Measurements from ENCODE around the gene GRM4. TPM values are rescaled to one million over a fixed set of nuclear protein-coding genes. Genes with fewer than 3 reads are reported as not detected.
"Not testable (repeated sequence)": the region's sequence is repeated elsewhere in the genome, so short reads cannot be mapped to it uniquely, and the experiment has no call there.

GRM4 gene
- total RNA-seq, 1 donor from 2014 or later, result 0.19 TPM

DNA sequence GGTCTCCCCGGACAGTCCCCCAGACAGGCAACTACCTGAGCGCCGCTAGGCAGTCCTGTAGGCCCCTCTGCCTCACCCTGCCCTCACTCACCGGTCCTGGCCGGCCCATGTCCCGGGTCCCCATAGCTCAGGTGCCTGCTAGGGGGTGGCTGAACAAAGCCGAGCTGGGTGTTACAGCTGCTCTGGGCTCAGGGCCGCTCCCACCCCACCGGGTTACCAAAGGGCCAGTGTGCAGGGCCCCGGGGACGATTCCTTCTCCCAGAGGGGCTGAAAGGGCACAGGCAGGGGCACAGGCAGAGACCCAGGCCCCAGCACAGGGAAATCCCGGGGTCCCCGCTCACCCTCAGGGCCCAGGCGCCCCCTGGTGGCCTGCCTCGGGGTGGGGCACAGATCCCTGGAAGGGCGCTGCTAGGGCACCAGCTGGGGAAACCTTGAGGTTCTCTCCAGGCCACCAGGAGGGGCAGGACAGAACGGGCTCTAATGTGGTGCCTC lies 118.4 kb downstream of the GRM4 start:
- peak; percentile 50 for DNase-seq (ENCODE audit: low read depth)

DNA sequence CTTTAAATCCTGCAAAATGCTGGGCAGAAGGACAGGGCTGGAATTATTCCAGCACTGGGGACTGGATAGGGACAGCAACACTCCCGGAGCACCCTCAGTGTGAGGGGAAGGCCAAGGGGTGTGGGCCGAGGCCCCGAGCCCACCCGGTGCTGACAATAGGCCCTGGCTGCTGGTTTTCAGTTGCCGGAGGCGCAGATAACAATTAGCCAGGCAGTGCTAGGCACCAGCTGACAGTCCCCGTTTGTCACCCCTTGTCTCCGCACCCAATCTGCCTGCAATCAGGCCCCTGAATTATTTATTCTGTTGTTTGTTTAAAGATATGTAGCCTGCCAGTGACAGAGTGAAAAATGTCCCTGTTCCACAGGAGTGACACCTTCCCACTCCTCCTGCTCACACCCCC lies 120.0 kb downstream of the GRM4 start:
- no peak for DNase-seq (ENCODE audit: low read depth)

DNA sequence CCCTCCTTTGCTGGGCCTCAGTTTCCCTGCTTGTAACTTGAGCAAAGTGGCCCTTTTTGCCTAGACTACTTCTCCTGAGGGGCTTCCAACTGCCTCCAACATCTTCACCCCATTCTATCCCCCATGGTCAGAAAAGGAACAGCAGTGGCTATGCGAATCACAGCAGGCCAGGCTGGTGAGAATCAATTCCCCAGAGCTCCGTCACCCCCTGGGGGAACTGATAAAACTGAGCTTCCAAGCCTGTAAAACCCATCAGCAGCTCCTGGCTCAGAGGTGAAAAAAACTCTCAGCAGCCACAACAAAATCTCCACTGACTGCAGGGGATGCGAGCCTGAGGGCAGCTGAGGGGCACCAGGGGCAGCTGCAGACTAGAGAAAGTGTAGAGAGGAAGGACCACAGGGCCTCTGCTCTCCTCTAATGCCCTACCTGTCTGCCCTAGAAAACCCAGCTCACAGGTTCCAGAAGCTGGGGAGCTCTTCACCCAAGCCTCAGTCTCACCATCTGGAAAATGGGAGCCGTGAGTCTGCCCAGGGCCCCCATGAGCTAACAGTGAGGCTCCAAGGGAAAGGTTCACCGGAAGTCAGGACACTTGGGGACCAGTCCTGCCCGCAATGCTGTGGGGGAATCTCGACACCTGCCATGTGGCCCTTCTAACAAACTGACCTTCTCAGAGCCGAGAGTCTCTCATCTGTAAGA lies 120.6 kb downstream of the GRM4 start:
- no peak for DNase-seq (ENCODE audit: low read depth)

DNA sequence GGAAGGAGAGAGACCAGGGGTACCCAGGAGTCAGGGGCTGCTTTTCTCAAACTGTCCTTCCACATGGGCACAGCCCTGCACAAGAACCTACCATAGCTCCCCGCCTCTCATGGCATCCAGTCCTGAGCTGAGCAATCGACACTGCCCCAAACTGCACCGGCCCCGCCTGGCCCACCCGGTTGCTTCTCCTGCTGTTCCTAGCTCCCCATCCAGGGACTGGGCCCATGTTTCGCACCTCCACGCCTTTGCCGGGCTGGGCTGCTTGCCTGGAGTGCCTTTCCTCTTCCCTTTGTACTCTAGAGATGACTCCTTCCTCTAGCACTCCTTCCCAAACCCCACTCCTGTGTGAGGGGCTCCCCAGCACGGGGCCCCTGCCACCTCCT lies 123.0 kb downstream of the GRM4 start:
- DNase-seq (ENCODE audit: low read depth), result no peak

DNA sequence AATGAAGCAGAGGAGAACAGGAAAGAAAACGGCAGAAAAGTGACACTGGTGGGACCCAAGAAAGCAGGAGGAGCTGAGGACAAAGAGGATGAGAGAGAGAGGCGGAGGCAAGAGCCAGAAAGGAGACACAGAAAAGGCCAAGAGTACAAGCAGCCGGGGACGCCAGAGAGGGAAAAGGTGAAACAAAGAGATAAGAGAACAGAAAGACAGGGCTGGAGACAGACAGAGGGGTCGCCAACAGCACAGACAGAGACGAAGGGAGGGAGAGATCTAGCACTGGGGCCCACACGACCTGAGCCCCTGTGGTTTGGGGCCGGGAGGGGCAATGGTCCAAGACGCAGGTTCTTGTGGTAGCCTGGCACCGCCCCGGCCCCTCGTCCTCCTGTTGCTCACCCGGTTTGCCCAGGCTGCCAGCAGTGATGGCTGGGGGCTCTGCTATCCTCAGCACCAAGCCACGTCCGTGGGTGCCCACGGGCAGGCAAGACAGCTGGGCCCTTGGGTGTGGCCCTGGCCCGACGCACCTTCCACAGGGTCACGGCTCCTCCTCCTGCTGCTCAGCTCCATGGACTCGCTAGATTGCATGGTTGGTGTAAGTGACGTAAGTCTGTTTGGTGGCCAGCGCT lies 123.5 kb downstream of the GRM4 start:
- no peak for DNase-seq (ENCODE audit: low read depth)

DNA sequence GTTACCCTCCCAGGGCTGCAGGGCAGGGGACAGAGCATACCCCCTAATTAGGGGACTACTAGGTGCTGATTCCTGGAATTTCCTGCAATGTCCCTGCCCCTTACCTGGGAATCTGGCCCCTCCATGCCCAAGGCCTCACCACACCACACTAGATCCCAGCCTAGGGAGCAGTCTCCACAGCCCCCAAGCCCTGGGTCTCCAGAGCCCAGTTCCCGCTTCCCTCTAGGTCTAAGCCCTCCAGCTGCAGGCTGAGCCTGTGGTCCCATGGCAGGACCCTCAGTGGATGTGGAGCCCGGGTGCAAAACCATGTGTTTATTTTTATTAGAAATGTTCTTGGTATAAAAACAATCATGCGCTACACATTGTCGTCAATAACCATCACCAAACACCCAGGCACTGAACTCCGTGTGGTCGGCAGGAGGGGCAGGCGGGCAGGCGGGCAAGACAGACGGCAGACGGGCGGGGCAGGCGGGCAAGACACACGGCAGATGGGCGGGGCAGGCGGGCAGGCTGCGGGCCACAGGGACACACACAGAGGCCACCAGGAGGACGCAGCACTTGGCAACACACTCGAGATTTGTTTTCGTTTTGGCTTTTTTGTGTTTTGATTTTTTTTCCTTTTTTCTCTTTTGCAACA lies 124.2 kb downstream of the GRM4 start:
- peak; percentile 6 for DNase-seq (ENCODE audit: low read depth)

DNA sequence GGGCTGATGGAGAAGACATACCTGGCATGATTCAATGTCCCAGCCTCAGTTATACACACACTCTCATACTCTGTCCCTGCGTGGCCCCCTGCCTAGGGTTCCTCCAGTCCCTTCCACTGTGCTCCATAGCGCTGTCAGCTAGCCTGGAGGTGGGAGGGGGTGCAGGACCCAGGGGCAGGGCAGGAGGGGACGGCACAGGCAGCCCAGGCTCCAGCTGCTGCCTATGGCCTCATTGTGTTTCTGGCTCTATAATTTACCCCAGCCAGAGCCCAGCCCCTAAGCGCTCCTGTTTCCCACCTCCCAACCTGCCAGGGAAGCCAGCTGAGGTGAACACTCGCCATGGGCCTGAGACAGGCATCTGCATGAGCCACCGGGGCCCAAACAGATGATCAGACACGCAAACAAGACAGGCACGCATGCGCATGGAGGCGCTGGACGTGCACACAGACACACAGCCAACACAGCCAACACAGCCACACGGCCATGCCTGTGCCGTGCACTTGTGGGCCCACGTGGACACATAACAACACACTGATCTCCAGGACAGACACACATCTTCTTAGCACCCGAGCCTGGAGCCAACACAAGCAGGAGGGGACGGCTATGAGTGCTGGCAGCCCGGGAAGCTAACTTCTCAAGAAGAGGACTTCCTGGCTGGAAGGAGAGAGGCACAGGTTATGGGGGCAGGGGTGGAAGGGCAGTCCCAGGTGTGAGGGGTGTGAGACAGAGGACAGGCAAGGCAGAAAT lies 124.9 kb downstream of the GRM4 start:
- no peak for DNase-seq (ENCODE audit: low read depth)

DNA sequence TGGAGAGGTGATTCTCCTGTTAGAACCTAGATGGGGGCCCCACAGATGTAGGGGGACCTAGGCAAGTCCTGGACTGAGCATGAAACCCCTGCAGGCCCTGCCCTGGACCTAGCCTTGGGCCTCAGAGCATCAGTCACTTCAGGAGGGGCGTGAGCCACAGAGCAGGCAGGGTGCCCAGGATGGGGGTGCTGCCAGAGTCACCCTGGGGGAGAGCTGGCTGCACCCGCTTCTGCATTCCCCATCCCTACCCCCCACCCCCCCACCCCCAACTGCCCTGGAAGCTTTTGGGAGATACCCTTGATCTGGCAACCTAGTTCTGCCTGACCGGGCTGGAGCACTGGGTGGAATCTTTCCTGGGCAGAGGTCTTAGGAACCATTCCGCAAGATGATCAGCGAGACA lies 125.6 kb downstream of the GRM4 start:
- DNase-seq (ENCODE audit: low read depth), result no peak

DNA sequence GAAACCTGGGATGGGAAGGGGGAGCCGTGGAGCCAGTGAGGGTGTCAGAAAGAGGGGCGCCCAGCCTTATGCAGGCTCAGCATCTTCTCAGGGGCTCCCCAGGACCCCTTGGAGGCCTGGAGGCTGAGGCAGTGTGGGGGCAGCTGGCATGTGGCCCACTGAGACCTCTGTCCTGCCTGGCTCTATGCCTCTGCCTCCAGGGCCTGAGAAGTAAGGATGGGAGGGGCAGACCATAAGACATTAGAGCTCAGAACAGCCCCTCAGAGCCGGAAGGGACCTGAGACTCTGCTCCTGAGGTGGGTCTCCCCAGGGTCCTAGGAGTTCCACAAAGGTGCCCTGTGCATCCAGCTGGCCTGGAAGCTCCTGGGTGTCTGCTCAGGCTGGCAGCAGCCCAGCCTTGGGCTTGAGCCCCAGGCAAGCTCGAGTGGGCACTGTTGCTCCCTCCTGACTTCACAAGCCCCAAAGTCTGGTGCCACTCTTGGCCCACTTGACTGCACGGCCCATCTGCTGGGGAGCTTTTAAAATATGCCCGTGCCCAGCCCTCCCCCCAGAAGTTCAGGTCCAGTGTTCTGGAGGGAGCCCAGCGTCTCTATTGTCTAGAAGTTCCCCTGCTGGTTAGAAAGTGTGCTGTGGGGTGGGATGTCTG lies 126.8 kb downstream of the GRM4 start:
- DNase-seq (ENCODE audit: low read depth), result no peak

DNA sequence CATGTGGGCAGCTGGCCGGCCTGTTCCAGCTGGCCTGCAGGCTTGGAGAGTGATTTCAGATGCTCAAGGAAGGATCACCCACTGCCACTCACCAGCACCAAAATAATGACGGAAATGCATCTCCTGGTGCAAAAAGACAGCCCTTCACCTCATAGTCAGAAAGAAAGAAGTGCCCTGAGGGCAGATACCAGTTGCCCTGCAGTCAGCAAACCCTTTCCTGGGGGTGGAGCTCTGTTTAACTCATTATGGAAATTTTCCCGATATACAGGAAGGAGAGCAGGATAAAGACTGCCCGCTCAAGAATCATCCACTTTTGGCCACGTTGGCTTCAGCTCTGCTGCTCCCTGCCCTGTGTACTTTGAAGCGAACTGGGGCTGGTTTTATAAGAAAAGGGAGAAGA lies 127.9 kb downstream of the GRM4 start:
- no peak for DNase-seq (ENCODE audit: low read depth)

DNA sequence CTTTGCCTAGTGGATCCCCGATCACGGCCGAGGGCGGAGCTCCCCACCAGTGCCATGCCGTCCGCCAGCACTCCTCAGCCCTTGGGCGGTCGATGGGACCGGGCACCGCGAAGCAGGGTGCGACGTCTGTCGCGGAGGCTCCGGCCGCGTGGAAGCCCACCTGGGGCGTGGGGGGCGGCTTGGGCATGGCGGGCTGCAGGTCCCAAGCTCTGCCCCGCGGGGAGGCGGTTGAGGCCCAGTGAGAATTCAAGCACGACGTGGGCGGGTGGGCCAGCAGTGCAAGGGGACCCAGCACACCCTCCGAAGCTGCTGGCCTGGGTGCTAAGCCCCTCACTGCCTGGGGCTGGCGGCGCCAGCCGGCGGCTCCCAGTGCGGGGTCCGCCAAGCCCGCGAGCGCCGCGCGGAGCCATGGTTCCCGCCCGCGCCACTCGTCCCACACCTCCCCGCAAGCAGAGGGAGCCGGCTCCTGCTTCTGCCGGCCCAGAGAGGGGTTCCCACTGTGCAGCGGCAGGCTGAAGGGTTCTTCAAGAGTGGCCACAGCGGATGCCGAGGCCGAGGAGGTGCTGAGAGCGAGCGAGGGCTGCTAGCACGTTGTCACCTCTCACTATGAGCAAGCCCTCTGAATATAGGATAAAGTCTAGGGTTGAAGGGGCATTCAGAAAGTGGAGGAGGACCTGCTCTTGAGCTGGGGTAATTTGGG lies 128.6 kb downstream of the GRM4 start:
- DNase-seq (ENCODE audit: low read depth), result no peak

DNA sequence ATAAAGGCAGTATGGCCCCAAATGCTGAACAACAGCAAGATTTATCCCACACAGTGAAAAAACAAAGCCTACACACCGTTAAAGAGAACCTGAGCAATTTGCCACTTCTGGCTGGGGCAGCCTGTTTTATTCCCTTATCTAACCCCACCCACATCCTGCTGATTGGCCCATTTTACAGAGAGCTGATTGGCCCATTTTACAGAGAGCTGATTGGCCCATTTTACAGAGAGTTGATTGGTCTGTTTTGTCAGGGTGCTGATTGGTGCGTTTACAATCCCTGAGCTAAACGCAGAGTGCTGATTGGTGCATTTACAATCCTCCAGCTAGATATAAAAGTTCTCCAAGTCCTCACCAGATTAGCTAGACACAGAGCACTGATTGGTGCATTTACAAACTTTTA lies 129.3 kb downstream of the GRM4 start:
- not testable (repeated sequence) for DNase-seq (ENCODE audit: low read depth)

DNA sequence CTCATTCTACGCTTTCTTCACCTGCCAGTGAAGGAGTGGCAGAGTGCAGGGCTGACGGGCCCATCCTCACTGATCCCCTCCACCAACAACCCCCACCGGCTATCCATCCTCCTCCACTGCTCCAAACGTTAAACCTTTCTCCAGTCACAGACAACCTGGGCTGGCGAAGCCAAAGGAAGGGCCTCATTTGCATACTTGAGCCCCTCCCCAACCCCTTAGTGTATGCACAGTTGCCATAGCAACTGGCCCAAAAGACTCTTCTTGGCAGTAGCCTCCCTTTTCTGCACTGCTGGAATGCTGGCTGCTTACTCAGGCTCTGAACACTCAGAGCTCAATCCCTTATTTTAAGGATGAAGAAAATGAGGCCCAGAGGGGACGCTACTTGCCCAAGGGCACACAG lies 130.3 kb downstream of the GRM4 start:
- DNase-seq (ENCODE audit: low read depth), result no peak

DNA sequence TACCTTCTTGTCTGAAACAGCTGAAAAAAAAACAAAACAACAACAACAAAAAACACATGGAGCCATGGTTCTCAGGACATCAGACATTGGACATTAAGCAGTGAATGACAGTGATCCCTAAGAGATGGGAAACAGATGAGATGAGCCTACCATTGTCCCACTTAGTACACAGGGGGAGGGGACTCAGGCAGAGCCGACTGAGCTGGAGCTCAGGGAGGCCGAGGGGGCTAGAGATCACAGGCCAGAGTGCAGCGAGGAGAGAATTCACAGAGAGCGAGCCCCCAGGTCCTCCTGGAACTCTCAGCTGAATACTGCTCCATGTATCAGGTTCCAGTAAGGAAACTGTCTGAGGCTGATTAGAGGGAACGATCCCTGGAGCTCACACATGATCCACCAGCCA lies 134.6 kb downstream of the GRM4 start:
- no peak for DNase-seq (ENCODE audit: low read depth)

DNA sequence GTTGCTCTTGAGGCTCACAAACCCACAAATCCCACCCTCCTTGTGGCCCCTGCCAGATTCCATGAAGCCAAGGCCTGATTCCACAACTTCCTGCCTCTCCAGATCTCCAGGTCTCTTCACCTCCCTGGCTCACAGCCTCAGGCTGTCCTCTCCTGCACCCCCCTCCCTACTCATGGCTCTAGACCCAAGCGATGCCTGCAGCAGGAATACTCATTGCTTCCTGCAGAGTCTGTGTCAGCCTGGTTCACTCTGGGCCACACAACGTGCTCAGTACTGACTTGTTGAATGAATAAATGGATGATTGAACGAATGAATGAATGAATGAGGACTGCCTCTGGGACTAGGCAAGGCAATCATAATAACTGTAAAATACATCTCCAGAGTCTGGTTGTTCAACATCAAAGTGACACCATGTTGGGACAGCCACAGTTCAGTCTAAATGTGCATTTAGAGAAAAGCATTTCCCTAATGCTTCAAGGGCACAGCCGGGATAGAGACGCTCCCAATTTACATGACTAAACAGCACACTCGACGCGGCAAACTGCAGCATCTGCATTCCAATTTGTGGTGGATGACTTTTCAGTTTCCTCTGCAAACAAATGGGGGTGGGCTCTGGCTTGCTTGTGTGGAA lies 139.9 kb downstream of the GRM4 start:
- DNase-seq (ENCODE audit: low read depth), result no peak

DNA sequence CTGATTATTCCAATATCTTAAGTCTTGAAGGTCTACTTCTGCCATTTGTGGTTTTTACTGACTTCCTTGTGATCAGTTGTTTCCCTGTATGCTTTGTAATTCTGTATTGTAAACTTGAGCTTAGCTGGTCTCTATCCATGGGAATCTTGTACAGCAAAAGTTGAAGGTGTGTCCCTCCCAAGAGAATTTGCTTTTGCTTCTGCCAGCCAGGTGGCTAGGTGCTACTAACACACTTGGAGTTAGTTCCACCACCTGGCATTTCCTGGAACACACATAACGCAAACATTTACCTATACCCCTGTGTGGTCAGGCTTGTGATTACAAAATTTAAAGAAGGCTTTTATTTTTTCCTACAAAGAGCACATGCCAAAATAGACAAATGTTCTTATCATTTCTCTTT lies 141.2 kb downstream of the GRM4 start:
- DNase-seq (ENCODE audit: low read depth), result no peak

DNA sequence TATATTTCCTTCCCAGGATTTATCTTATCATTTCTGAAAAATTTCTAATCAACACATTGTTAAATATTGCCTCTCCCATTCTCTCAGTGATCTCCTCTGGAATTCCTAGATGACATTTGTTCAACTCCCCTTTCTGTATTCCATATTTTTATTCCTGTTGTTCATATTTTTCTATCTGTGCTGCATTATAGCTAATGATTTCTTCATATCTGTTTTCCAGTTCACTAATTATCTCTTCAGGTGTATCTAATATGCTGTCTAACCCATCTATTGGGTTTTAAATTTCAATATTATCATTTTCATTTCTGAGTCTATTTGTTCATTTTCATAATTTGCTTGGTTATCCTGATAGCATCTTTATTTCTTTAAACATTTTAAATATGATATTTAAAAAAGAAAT lies 141.9 kb downstream of the GRM4 start:
- DNase-seq (ENCODE audit: low read depth), result no peak

DNA sequence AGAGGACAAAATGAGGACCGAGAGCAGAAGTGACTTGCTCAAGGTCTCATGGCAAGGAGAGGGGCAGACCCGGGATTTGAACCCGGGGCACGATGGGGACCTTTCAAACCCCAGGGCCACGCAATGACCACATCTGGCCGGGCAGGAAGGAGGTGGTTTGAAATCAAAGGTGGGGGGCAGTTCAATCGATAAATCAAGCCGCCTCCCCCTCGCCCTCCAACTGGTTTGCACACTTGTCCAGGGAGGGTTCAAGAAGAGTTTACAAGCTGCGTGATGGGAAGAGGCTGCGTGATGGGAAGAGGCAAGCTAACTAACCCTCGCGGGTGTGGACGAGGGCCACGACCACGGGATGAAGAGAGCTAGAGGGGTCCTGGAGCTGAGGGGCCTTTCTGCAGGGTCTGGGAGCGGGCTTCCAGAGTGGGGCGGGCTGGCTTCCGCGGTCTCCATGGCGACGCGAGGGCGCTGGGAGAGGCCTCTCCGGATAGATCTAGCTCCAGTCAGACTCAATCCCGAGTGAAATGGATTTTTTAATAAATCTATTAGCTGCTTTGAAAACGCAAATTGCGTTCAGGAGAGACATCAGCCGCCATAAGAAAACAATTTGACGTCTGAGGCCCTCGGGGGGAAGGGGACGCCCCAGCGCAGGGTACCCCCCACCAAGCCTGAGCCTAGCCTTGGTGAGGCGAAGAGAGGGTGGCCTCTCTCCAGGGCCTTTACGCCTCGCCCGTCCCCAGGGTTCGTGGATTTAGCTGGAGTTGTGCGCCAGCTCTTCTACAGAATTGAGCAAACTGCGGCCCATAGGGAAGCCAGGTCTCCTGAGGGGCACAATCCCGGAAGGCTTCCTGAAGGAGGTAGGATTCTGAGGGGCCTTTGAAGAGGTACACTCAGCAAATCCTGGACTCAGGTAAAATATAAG lies 143.9 kb downstream of the GRM4 start:
- DNase-seq (ENCODE audit: low read depth), result no peak

DNA sequence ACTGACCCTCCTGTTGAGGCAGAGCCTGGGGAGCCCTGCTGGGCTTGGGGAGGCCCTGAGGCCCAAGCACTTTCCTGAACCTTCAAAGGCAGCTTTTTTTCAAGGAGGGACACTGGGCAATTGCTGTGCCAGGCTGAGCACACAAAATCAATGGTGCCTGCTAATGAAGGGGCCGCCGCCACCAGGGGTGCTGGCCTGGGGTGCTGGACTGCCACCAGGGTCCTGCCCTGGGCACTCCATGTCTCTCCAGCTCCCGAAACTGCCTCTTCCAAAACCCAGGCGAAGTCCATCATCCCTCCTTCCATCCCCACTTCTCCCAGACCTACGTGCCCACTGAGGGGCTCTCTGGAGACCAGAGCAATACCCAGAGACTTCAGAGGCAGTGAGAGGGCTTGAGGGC lies 145.6 kb downstream of the GRM4 start:
- no peak for DNase-seq (ENCODE audit: low read depth)
